ENCODE measurements around the gene SIRPA. TPM values are rescaled to one million over a fixed set of nuclear protein-coding genes. Genes with fewer than 3 reads are reported as not detected.

Gene SIRPA
- total RNA-seq, 1 donor from 2014 or later = not detected

GRCh38 chr20:1945660-1946059 is 50.5 kb downstream of the SIRPA start:
- H3K4me1 Mint-ChIP-seq (ENCODE audit: low read depth) = no peaks in the 10 kb centered on the region
- no peak for DNase-seq (ENCODE audit: low spot score)
- intact Hi-C loops (cut with micrococcal nuclease) = no loop called here
- H3K36me3 Mint-ChIP-seq (ENCODE audit: low read depth) = no peaks in the 10 kb centered on the region
- H3K9me3 Mint-ChIP-seq = no peaks in the 10 kb centered on the region
- H3K27ac Mint-ChIP-seq = no peak overlapping the region
- H3K4me3 Mint-ChIP-seq (ENCODE audit: low read depth) = no peak overlapping the region
- peaks cover 39% of the 10 kb centered on the region for H3K27me3 Mint-ChIP-seq (ENCODE audit: low read depth)

GRCh38 chr20:1946442-1946761 is 51.2 kb downstream of the SIRPA start:
- no peak overlapping the region for H3K4me3 Mint-ChIP-seq (ENCODE audit: low read depth)
- no peaks in the 10 kb centered on the region for H3K9me3 Mint-ChIP-seq
- peaks cover 41% of the 10 kb centered on the region for H3K27me3 Mint-ChIP-seq (ENCODE audit: low read depth)
- no peak for DNase-seq (ENCODE audit: low spot score)
- no peaks in the 10 kb centered on the region for H3K4me1 Mint-ChIP-seq (ENCODE audit: low read depth)
- no peak overlapping the region for H3K27ac Mint-ChIP-seq
- intact Hi-C loops (cut with micrococcal nuclease) = no loop called here
- no peaks in the 10 kb centered on the region for H3K36me3 Mint-ChIP-seq (ENCODE audit: low read depth)

- Mint-ChIP-seq H3K9me3 (no peaks in the 10 kb centered on the region), H3K27ac (no peak overlapping the region), H3K27me3 (ENCODE audit: low read depth) (peaks cover 41% of the 10 kb centered on the region), H3K4me3 (ENCODE audit: low read depth) (no peak overlapping the region), H3K36me3 (ENCODE audit: low read depth) (no peaks in the 10 kb centered on the region), H3K4me1 (ENCODE audit: low read depth) (no peaks in the 10 kb centered on the region)
- DNase-seq (ENCODE audit: low spot score) = no peak
- intact Hi-C loops (cut with micrococcal nuclease) = no loop called here
Measured at GRCh38 chr20:1946762-1947534, 51.7 kb downstream of the SIRPA start.

- intact Hi-C loops (cut with micrococcal nuclease) = no loop called here
- Mint-ChIP-seq H3K9me3 (no peaks in the 10 kb centered on the region), H3K27me3 (ENCODE audit: low read depth) (peaks cover 41% of the 10 kb centered on the region), H3K27ac (no peak overlapping the region), H3K4me1 (ENCODE audit: low read depth) (no peaks in the 10 kb centered on the region), H3K36me3 (ENCODE audit: low read depth) (no peaks in the 10 kb centered on the region), H3K4me3 (ENCODE audit: low read depth) (no peak overlapping the region)
- no peak for DNase-seq (ENCODE audit: low spot score)
Measured at GRCh38 chr20:1947535-1947846, 52.3 kb downstream of the SIRPA start.

- intact Hi-C loops (cut with micrococcal nuclease) = no loop called here
- Mint-ChIP-seq H3K27ac (no peak overlapping the region), H3K9me3 (no peaks in the 10 kb centered on the region), H3K27me3 (ENCODE audit: low read depth) (peaks cover 35% of the 10 kb centered on the region), H3K4me1 (ENCODE audit: low read depth) (no peaks in the 10 kb centered on the region), H3K36me3 (ENCODE audit: low read depth) (no peaks in the 10 kb centered on the region), H3K4me3 (ENCODE audit: low read depth) (no peak overlapping the region)
- no peak for DNase-seq (ENCODE audit: low spot score)
Measured at GRCh38 chr20:1949347-1950100, 54.3 kb downstream of the SIRPA start.

GRCh38 chr20:1950836-1951235 is 55.6 kb downstream of the SIRPA start:
- H3K4me3 Mint-ChIP-seq (ENCODE audit: low read depth) = no peak overlapping the region
- H3K36me3 Mint-ChIP-seq (ENCODE audit: low read depth) = no peaks in the 10 kb centered on the region
- intact Hi-C loops (cut with micrococcal nuclease) = no loop called here
- no peak overlapping the region for H3K27ac Mint-ChIP-seq
- no peaks in the 10 kb centered on the region for H3K4me1 Mint-ChIP-seq (ENCODE audit: low read depth)
- no peak for DNase-seq (ENCODE audit: low spot score)
- H3K27me3 Mint-ChIP-seq (ENCODE audit: low read depth) = peaks cover 32% of the 10 kb centered on the region
- H3K9me3 Mint-ChIP-seq = no peaks in the 10 kb centered on the region

- no peaks in the 10 kb centered on the region for H3K36me3 Mint-ChIP-seq (ENCODE audit: low read depth)
- no peaks in the 10 kb centered on the region for H3K9me3 Mint-ChIP-seq
- H3K4me1 Mint-ChIP-seq (ENCODE audit: low read depth) = no peaks in the 10 kb centered on the region
- H3K27ac Mint-ChIP-seq = no peak overlapping the region
- intact Hi-C loops (cut with micrococcal nuclease) = no loop called here
- DNase-seq (ENCODE audit: low spot score) = no peak
- peaks cover 28% of the 10 kb centered on the region for H3K27me3 Mint-ChIP-seq (ENCODE audit: low read depth)
- no peak overlapping the region for H3K4me3 Mint-ChIP-seq (ENCODE audit: low read depth)
Measured at GRCh38 chr20:1951436-1952115, 56.4 kb downstream of the SIRPA start.

- no peak for DNase-seq (ENCODE audit: low spot score)
- intact Hi-C loops (cut with micrococcal nuclease) = no loop called here
- Mint-ChIP-seq H3K4me3 (ENCODE audit: low read depth) (no peak overlapping the region), H3K27me3 (ENCODE audit: low read depth) (peaks cover 20% of the 10 kb centered on the region), H3K27ac (no peak overlapping the region), H3K4me1 (ENCODE audit: low read depth) (no peaks in the 10 kb centered on the region), H3K9me3 (no peaks in the 10 kb centered on the region), H3K36me3 (ENCODE audit: low read depth) (no peaks in the 10 kb centered on the region)
Measured at GRCh38 chr20:1952737-1953530, 57.7 kb downstream of the SIRPA start.

GRCh38 chr20:1953621-1954020 is 58.4 kb downstream of the SIRPA start:
- H3K4me3 Mint-ChIP-seq (ENCODE audit: low read depth) = no peak overlapping the region
- H3K4me1 Mint-ChIP-seq (ENCODE audit: low read depth) = no peaks in the 10 kb centered on the region
- H3K36me3 Mint-ChIP-seq (ENCODE audit: low read depth) = no peaks in the 10 kb centered on the region
- DNase-seq (ENCODE audit: low spot score) = no peak
- H3K27ac Mint-ChIP-seq = no peak overlapping the region
- intact Hi-C loops (cut with micrococcal nuclease) = no loop called here
- H3K27me3 Mint-ChIP-seq (ENCODE audit: low read depth) = peaks cover 18% of the 10 kb centered on the region
- no peaks in the 10 kb centered on the region for H3K9me3 Mint-ChIP-seq

- Mint-ChIP-seq H3K27me3 (ENCODE audit: low read depth) (peaks cover 12% of the 10 kb centered on the region), H3K4me1 (ENCODE audit: low read depth) (no peaks in the 10 kb centered on the region), H3K9me3 (no peaks in the 10 kb centered on the region), H3K36me3 (ENCODE audit: low read depth) (no peaks in the 10 kb centered on the region), H3K27ac (no peak overlapping the region), H3K4me3 (ENCODE audit: low read depth) (no peak overlapping the region)
- no peak for DNase-seq (ENCODE audit: low spot score)
- intact Hi-C loops (cut with micrococcal nuclease) = no loop called here
Measured at GRCh38 chr20:1955217-1955616, 60.0 kb downstream of the SIRPA start.

GRCh38 chr20:1958426-1958825 is 63.2 kb downstream of the SIRPA start:
- intact Hi-C loops (cut with micrococcal nuclease) = no loop called here
- Mint-ChIP-seq H3K36me3 (ENCODE audit: low read depth) (no peaks in the 10 kb centered on the region), H3K4me1 (ENCODE audit: low read depth) (no peaks in the 10 kb centered on the region), H3K4me3 (ENCODE audit: low read depth) (no peak overlapping the region), H3K27me3 (ENCODE audit: low read depth) (peaks cover 19% of the 10 kb centered on the region), H3K9me3 (no peaks in the 10 kb centered on the region), H3K27ac (no peak overlapping the region)
- no peak for DNase-seq (ENCODE audit: low spot score)

GRCh38 chr20:1959156-1959555 is 63.9 kb downstream of the SIRPA start:
- Mint-ChIP-seq H3K27ac (no peak overlapping the region), H3K36me3 (ENCODE audit: low read depth) (no peaks in the 10 kb centered on the region), H3K4me1 (ENCODE audit: low read depth) (no peaks in the 10 kb centered on the region), H3K9me3 (no peaks in the 10 kb centered on the region), H3K4me3 (ENCODE audit: low read depth) (no peak overlapping the region), H3K27me3 (ENCODE audit: low read depth) (peaks cover 19% of the 10 kb centered on the region)
- intact Hi-C loops (cut with micrococcal nuclease) = no loop called here
- DNase-seq (ENCODE audit: low spot score) = no peak
